HepG2 (cell line): ENCODE data around the gene TTC31. TPM values are rescaled to one million over a fixed set of nuclear protein-coding genes. Genes with fewer than 3 reads are reported as not detected.

Experiments used
- AFF4 ChIP-seq: sonication (generic); formaldehyde crosslinking; IDR thresholded peaks from 2 replicates; pipeline ENCODE4 v1.4.0; 2020; ENCODE audit warnings: missing genetic modification reagents
- EZH2 ChIP-seq: conservative IDR thresholded peaks from 2 replicates; pipeline ENCODE4 v1.6.1; 2012; ENCODE audit warnings: mild to moderate bottlenecking, low read depth, low read length, moderate library complexity
- GPN1 ChIP-seq: sonication (generic); formaldehyde crosslinking; IDR thresholded peaks from 2 replicates; pipeline ENCODE4 v1.5.1; 2020; ENCODE audit warnings: missing genetic modification reagents, borderline replicate concordance
- NR2F1 ChIP-seq, 2 experiments: fragments of 450-650 bp in 1 of 2; formaldehyde crosslinking in 1 of 2; IDR thresholded peaks; 2 replicates each; pipeline versions ENCODE4 v1.5.0 to v1.6.1; 2016 to 2020; ENCODE audit warnings: mild to moderate bottlenecking in 1 of 2, missing compliant biosample characterization in 1 of 2, missing genetic modification reagents in 1 of 2, moderate library complexity in 1 of 2
- PCBP1 ChIP-seq: fragments of 200-400 bp; formaldehyde crosslinking; IDR thresholded peaks from 2 replicates; pipeline ENCODE4 v1.6.1; 2017; ENCODE audit warnings: mild to moderate bottlenecking, low read depth, low read length, borderline replicate concordance
- PHB2 ChIP-seq: fragments of 450-650 bp; IDR thresholded peaks from 2 replicates; pipeline ENCODE4 v1.6.1; 2018; ENCODE audit not compliant: partially characterized antibody
- RCOR2 ChIP-seq: IDR thresholded peaks from 2 replicates; pipeline ENCODE4 v1.6.1; 2016; ENCODE audit warnings: missing biosample characterization, missing genetic modification reagents
- ZNF296 ChIP-seq: sonication (generic); formaldehyde crosslinking; conservative IDR thresholded peaks from 2 replicates; pipeline ENCODE4 v1.5.0; 2020; ENCODE audit warnings: mild to moderate bottlenecking, missing genetic modification reagents
- ZNF710 ChIP-seq: sonication (generic); formaldehyde crosslinking; IDR thresholded peaks from 2 replicates; pipeline ENCODE4 v1.5.0; 2020; ENCODE audit warnings: mild to moderate bottlenecking, missing genetic modification reagents, borderline replicate concordance
- ZNF781 ChIP-seq: sonication (generic); formaldehyde crosslinking; IDR thresholded peaks from 2 replicates; pipeline ENCODE4 v1.5.1; 2020; ENCODE audit warnings: borderline replicate concordance, mild to moderate bottlenecking, missing genetic modification reagents; ENCODE audit errors: not compliant biosample characterization
- polyA plus RNA-seq, 8 experiments: library from polyadenylated mRNA; depleted of rRNA in 3 of 8; stranded (reverse) in 7 of 8; unstranded in 1 of 8; fragments of >200 nt; fragmentation: Illumina TruSeq in 4 of 8; extraction: Trizol in 4 of 8; gene quantifications; 2 replicates each; pipeline versions ENCODE4 v1.2.1 to v1.2.3, GENCODE V29; 2011 to 2016; ENCODE audit warnings: low read depth in 4 of 8, missing spikeins in 1 of 8, mixed read lengths in 1 of 8; ENCODE audit not compliant: insufficient read depth in 1 of 8
- total RNA-seq, 5 experiments: library from RNA; depleted of rRNA; stranded (reverse); fragments of >200 nt; fragmentation: Illumina TruSeq; extraction: Trizol; gene quantifications; 2 replicates each; pipeline ENCODE4 v1.2.3, GENCODE V29; 2016; ENCODE audit warnings: low read depth in 1 of 5
- TF ChIP-seq, protein P1 (sequence below), 2 experiments: sonication (generic) in 1 of 2; formaldehyde crosslinking in 1 of 2; IDR thresholded peaks; 2 replicates each; pipeline versions ENCODE4 v1.4.0 to v1.6.1; 2016 to 2020; ENCODE audit warnings: borderline replicate concordance in 1 of 2, low read depth in 1 of 2, mild to moderate bottlenecking in 1 of 2, missing genetic modification reagents in 1 of 2
- TF ChIP-seq, protein P2 (sequence below): sonication (generic); formaldehyde crosslinking; IDR thresholded peaks from 2 replicates; pipeline ENCODE4 v1.4.0; 2020; ENCODE audit warnings: low read depth, missing genetic modification reagents

The TTC31 gene
- total and polyA plus RNA-seq, 2 of the 13 experiments (the other 11 are each of a cell fraction or from before 2014, with no cell fraction given), result 28.3 to 39.5 TPM

GRCh38 chr2:74482801-74483674 lies at the start of gene TTC31, which contains the start of gene CCDC142 (continued):
- TF ChIP-seq ZNF710 (CRISPR knock-in tag) (peak; percentile 31), EZH2 (no peak), NR2F1 (CRISPR knock-in tag; IDR thresholded peaks at IDR 0.05) (no peak), RCOR2 (CRISPR knock-in tag) (peak; percentile 16; the same call in 1 of the 2 replicates), PHB2 (no peak), GPN1 (CRISPR knock-in tag) (no peak), ZNF781 (CRISPR knock-in tag) (peak; percentile 60), ZNF296 (CRISPR knock-in tag) (no peak), AFF4 (CRISPR knock-in tag) (peak; percentile 15), PCBP1 (0 out of 2 replicates have a peak, but pooled peaks have one; percentile 88)
- TF ChIP-seq, protein P1, sequence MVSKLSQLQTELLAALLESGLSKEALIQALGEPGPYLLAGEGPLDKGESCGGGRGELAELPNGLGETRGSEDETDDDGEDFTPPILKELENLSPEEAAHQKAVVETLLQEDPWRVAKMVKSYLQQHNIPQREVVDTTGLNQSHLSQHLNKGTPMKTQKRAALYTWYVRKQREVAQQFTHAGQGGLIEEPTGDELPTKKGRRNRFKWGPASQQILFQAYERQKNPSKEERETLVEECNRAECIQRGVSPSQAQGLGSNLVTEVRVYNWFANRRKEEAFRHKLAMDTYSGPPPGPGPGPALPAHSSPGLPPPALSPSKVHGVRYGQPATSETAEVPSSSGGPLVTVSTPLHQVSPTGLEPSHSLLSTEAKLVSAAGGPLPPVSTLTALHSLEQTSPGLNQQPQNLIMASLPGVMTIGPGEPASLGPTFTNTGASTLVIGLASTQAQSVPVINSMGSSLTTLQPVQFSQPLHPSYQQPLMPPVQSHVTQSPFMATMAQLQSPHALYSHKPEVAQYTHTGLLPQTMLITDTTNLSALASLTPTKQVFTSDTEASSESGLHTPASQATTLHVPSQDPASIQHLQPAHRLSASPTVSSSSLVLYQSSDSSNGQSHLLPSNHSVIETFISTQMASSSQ (IDR thresholded peaks at IDR 0.05; ENCODE audit: low read depth), result peak; percentile 68; the same call in 1 of the 2 replicates
- TF ChIP-seq, protein P1 (CRISPR knock-in tag; IDR thresholded peaks at IDR 0.05; ENCODE audit: borderline replicate concordance), result peak; percentile 77; the same call in 1 of the 2 replicates
- TF ChIP-seq, protein P2, sequence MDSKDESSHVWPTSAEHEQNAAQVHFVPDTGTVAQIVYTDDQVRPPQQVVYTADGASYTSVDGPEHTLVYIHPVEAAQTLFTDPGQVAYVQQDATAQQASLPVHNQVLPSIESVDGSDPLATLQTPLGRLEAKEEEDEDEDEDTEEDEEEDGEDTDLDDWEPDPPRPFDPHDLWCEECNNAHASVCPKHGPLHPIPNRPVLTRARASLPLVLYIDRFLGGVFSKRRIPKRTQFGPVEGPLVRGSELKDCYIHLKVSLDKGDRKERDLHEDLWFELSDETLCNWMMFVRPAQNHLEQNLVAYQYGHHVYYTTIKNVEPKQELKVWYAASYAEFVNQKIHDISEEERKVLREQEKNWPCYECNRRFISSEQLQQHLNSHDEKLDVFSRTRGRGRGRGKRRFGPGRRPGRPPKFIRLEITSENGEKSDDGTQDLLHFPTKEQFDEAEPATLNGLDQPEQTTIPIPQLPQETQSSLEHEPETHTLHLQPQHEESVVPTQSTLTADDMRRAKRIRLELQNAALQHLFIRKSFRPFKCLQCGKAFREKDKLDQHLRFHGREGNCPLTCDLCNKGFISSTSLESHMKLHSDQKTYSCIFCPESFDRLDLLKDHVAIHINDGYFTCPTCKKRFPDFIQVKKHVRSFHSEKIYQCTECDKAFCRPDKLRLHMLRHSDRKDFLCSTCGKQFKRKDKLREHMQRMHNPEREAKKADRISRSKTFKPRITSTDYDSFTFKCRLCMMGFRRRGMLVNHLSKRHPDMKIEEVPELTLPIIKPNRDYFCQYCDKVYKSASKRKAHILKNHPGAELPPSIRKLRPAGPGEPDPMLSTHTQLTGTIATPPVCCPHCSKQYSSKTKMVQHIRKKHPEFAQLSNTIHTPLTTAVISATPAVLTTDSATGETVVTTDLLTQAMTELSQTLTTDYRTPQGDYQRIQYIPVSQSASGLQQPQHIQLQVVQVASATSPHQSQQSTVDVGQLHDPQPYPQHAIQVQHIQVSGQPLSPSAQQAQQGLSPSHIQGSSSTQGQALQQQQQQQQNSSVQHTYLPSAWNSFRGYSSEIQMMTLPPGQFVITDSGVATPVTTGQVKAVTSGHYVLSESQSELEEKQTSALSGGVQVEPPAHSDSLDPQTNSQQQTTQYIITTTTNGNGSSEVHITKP, result peak; percentile 71; the same call in 1 of the 2 replicates
